CD4-positive, alpha-beta T cell (primary cell): ENCODE data around the gene POU2F1. TPM values are rescaled to one million over a fixed set of nuclear protein-coding genes. Genes with fewer than 3 reads are reported as not detected.

Experiments used
- ATAC-seq: fragments of 200-7000 bp; cut with Tn5 transposase; one replicate; pipeline ENCODE4 v1.10.0; 2022; ENCODE audit warnings: mild to moderate bottlenecking; ENCODE audit not compliant: poor library complexity
- CTCF ChIA-PET: fragments of 350-600 bp; sonication (Branson Sonifier 250); formaldehyde crosslinking; loops from one replicate; lab custom pipeline; 2021; ENCODE audit warnings: antibody characterized with exemption, inconsistent platforms; lab: Charles Lee
- POLR2A ChIA-PET: fragments of 350-600 bp; sonication (Branson Sonifier 250); formaldehyde crosslinking; loops from one replicate; lab custom pipeline; 2021; ENCODE audit warnings: antibody characterized with exemption, inconsistent platforms; lab: Charles Lee
- DNase-seq, 14 experiments: peaks; one replicate each; pipeline ENCODE4 v3.0.0-alpha.2; 2013 to 2020; ENCODE audit warnings: mixed read lengths in 2 of 14
- H3K27ac ChIP-seq, 2 donors: one replicate each; pipeline versions ENCODE4 v1.5.1 to v1.7.0; 2013; ENCODE audit warnings: low read length in 2 of 2, low read depth in 1 of 2, mild to moderate bottlenecking in 1 of 2
- H3K27me3 ChIP-seq, 2 experiments: 1 replicate in 1 of 2; 2 replicates in 1 of 2; pipeline versions ENCODE4 v1.6.1 to v1.7.0; 2013; ENCODE audit warnings: low read length in 2 of 2, control low read depth in 1 of 2, mild to moderate bottlenecking in 1 of 2, moderate library complexity in 1 of 2; ENCODE audit not compliant: insufficient read depth in 2 of 2, control insufficient read depth in 1 of 2
- H3K36me3 ChIP-seq: one replicate; pipeline ENCODE4 v1.6.1; 2013; ENCODE audit warnings: low read length, control low read depth; ENCODE audit not compliant: insufficient read depth
- H3K4me1 ChIP-seq: one replicate; pipeline ENCODE4 v1.6.1; 2013; ENCODE audit warnings: low read length, control low read depth; ENCODE audit not compliant: insufficient read depth
- H3K4me3 ChIP-seq: one replicate; pipeline ENCODE4 v1.5.1; 2013; ENCODE audit warnings: mild to moderate bottlenecking, low read length, moderate library complexity
- H3K9me3 ChIP-seq, 2 experiments: 1 replicate in 1 of 2; 2 replicates in 1 of 2; pipeline versions ENCODE4 v1.6.1 to v1.7.0; 2013; ENCODE audit warnings: low read length in 2 of 2, mild to moderate bottlenecking in 2 of 2, control low read depth in 1 of 2, moderate library complexity in 1 of 2; ENCODE audit not compliant: control insufficient read depth in 1 of 2, insufficient read depth in 1 of 2
- H3K27ac Mint-ChIP-seq: one replicate; pipeline ENCODE4 v1.8.0; 2020; ENCODE audit warnings: mixed read lengths
- H3K27me3 Mint-ChIP-seq: one replicate; pipeline ENCODE4 v1.8.0; 2021; ENCODE audit warnings: mixed read lengths
- H3K36me3 Mint-ChIP-seq: one replicate; pipeline ENCODE4 v1.8.0; 2021; ENCODE audit warnings: low read depth, mixed read lengths
- H3K4me1 Mint-ChIP-seq: one replicate; pipeline ENCODE4 v1.8.0; 2021; ENCODE audit warnings: low read depth, mixed read lengths
- H3K4me3 Mint-ChIP-seq: one replicate; pipeline ENCODE4 v1.8.0; 2020; ENCODE audit warnings: mild to moderate bottlenecking, mixed read lengths
- H3K9me3 Mint-ChIP-seq: one replicate; pipeline ENCODE4 v1.8.0; 2020; ENCODE audit warnings: mixed read lengths
- CTCF ChIP-seq: fragments of 200-600 bp; IDR thresholded peaks from one replicate; pipeline ENCODE4 v1.8.0; 2022; ENCODE audit warnings: antibody characterized with exemption, mild to moderate bottlenecking
- intact Hi-C, 2 experiments: fragments of 100-400 bp; cut with DNase I in 1 of 2; cut with micrococcal nuclease in 1 of 2; formaldehyde crosslinking; loops; one replicate each; pipeline versions ENCODE4 v1.15.1 to v1.9.0; 2023 to 2025; cut with DNase I, micrococcal nuclease
- total RNA-seq, 174 experiments: library from RNA in 2 of 174; stranded (reverse) in 2 of 174; gene quantifications; one replicate each; pipeline ENCODE4 v1.2.3 and lab custom pipeline; 2021 to 2026

The POU2F1 gene
- total RNA-seq, 2 experiments from 2014 or later = 27.0 to 28.6 TPM

DNA sequence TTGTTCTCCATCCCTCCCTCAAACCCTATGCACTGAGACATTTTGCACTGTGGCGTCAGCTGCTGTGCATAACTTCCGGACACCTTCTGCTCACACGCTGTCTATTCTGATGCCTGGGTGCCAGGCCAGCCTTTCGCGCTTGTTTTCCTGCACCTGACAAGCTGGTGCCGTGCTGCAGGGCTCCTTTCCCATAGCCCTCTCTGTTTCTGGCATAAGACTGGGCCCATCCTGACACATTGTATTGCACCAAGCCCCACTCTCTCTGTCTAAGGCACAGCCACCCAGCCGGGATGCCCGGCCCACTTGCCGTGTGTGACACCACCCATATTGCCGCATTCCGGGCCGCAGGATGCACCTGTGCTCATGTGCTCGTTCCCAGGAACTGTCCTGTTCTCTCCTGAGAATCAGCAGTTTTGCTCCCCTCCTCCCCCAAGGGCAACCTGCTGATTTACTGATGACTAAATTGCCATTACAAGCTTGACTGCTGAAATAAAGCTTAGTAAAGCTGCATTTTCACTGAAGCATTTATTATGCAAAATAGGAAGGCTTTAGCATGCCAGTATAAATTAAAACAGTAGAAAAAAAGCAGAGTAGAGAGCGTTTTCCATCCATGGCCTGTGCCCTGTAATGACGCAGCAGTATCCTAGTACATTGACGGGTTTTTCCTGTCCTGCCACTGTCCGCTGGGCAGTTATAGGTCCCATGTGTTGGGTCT, 209.6 kb downstream of the POU2F1 start:
- Histone ChIP-seq H3K27me3 (no peaks in the 10 kb centered on the region), H3K9me3 (no peaks in the 10 kb centered on the region), H3K27ac (peak overlapping the region in 1 of 2 donors; percentile 21), H3K4me1 (peaks cover 61% of the 10 kb centered on the region), H3K36me3 (peaks cover 48% of the 10 kb centered on the region), H3K4me3 (no peak overlapping the region)
- DNase-seq (peak in 1 of 14 experiments; percentile 48), ATAC-seq (peak; percentile 48)
- H3K4me1 Mint-ChIP-seq = peaks cover 66% of the 10 kb centered on the region
- intact Hi-C loops = no loop called here
- ChIA-PET POLR2A (interaction anchor here (1.0 to 4.8 kb wide), 7 partner anchors 8 to 88 kb away, joined by 3 to 21 read pairs (median 4); partner anchors contain the start of gene CD247), CTCF (no interaction called here)
- peaks cover 66% of the 10 kb centered on the region for H3K36me3 Mint-ChIP-seq
- H3K9me3 Mint-ChIP-seq = no peaks in the 10 kb centered on the region
- peak overlapping the region; percentile 72 for H3K4me3 Mint-ChIP-seq
- H3K27ac Mint-ChIP-seq = peak overlapping the region; percentile 80
- H3K27me3 Mint-ChIP-seq = no peaks in the 10 kb centered on the region
- TF ChIP-seq CTCF = no peak

- Mint-ChIP-seq H3K27me3 (no peaks in the 10 kb centered on the region), H3K4me1 (peaks cover 72% of the 10 kb centered on the region), H3K4me3 (peak overlapping the region; percentile 50), H3K9me3 (no peaks in the 10 kb centered on the region), H3K27ac (peak overlapping the region; percentile 80), H3K36me3 (peaks cover 71% of the 10 kb centered on the region)
- intact Hi-C loops = no loop called here
- no peaks in the 10 kb centered on the region for H3K9me3 ChIP-seq
- ChIA-PET CTCF (no interaction called here), POLR2A (interaction anchor here (0.9 to 4.8 kb wide), 5 partner anchors 7 to 87 kb away, joined by 3 to 21 read pairs (median 4); partner anchors contain the start of gene CD247)
- TF ChIP-seq CTCF = no peak
- DNase-seq (no peak), ATAC-seq (peak; percentile 9)
- peaks cover 54% of the 10 kb centered on the region for H3K36me3 ChIP-seq
- peaks cover 67% of the 10 kb centered on the region for H3K4me1 ChIP-seq
- peak overlapping the region in 1 of 2 donors; percentile 57 for H3K27ac ChIP-seq
- no peaks in the 10 kb centered on the region for H3K27me3 ChIP-seq
- no peak overlapping the region for H3K4me3 ChIP-seq
Observed at GRCh38 chr1:167430849-167431242, 210.2 kb downstream of the POU2F1 start.

GRCh38 chr1:167431261-167431908, 210.7 kb downstream of the POU2F1 start:
- ATAC-seq = peak; percentile 16
- Mint-ChIP-seq H3K4me1 (peaks cover 75% of the 10 kb centered on the region), H3K27ac (peak overlapping the region; percentile 80), H3K4me3 (peak overlapping the region; percentile 50), H3K9me3 (no peaks in the 10 kb centered on the region), H3K36me3 (peaks cover 76% of the 10 kb centered on the region), H3K27me3 (no peaks in the 10 kb centered on the region)
- POLR2A ChIA-PET = interaction anchor here (0.9 to 2.8 kb wide), 4 partner anchors 13 to 87 kb away, joined by 3 to 13 read pairs (median 6); partner anchors contain the start of gene CD247
- Histone ChIP-seq H3K27ac (peak overlapping the region; percentile 3 to 57), H3K36me3 (peaks cover 59% of the 10 kb centered on the region), H3K9me3 (no peaks in the 10 kb centered on the region), H3K27me3 (no peaks in the 10 kb centered on the region), H3K4me3 (no peak overlapping the region), H3K4me1 (peaks cover 70% of the 10 kb centered on the region)
- intact Hi-C loops = no loop called here
- TF ChIP-seq CTCF = no peak
- CTCF ChIA-PET = no interaction called here
- DNase-seq = no peak
